NB4 (cell line): Measurements from ENCODE around the gene CAPRIN1.

Experiments
- MAX ChIP-seq: IDR thresholded peaks from 2 replicates; pipeline ENCODE4 v1.6.1; 2011; ENCODE audit warnings: low read depth, low read length
- POLR2A ChIP-seq: IDR thresholded peaks from 2 replicates; pipeline ENCODE4 v1.6.1; 2011; ENCODE audit warnings: mild to moderate bottlenecking; ENCODE audit not compliant: insufficient read length; ENCODE audit errors: extremely low read depth

- no peak for TF ChIP-seq MAX
- no peak for TF ChIP-seq POLR2A
These were observed 83.9 kb downstream of the CAPRIN1 start for GRCh38 chr11:34135439-34135838.
